DOHH2 (cell line): ENCODE measurements around the gene ATP1A3.

ENCODE experiments used
- EZH2phosphoT487 ChIP-seq: fragments of 200-600 bp; sonication (generic); IDR thresholded peaks from 2 replicates; pipeline ENCODE4 v1.6.1; 2017; ENCODE audit warnings: borderline replicate concordance, mild to moderate bottlenecking, antibody characterized with exemption, low read length, moderate library complexity, mixed read lengths
- TF ChIP-seq, protein P1 (sequence below): fragments of 200-600 bp; sonication (generic); IDR thresholded peaks from one replicate; pipeline ENCODE4 v1.5.1; 2014; ENCODE audit warnings: antibody characterized with exemption, mild to moderate bottlenecking, low read depth, low read length; ENCODE audit not compliant: poor library complexity, severe bottlenecking

- TF ChIP-seq EZH2phosphoT487: no peak
- TF ChIP-seq, protein P1, sequence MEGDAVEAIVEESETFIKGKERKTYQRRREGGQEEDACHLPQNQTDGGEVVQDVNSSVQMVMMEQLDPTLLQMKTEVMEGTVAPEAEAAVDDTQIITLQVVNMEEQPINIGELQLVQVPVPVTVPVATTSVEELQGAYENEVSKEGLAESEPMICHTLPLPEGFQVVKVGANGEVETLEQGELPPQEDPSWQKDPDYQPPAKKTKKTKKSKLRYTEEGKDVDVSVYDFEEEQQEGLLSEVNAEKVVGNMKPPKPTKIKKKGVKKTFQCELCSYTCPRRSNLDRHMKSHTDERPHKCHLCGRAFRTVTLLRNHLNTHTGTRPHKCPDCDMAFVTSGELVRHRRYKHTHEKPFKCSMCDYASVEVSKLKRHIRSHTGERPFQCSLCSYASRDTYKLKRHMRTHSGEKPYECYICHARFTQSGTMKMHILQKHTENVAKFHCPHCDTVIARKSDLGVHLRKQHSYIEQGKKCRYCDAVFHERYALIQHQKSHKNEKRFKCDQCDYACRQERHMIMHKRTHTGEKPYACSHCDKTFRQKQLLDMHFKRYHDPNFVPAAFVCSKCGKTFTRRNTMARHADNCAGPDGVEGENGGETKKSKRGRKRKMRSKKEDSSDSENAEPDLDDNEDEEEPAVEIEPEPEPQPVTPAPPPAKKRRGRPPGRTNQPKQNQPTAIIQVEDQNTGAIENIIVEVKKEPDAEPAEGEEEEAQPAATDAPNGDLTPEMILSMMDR: no peak
Measured at GRCh38 chr19:41923045-41923788, 70.8 kb downstream of the ATP1A3 start.
